Ovary (tissue), 9 donors: ENCODE results near the gene PES1. TPM values are rescaled to one million over a fixed set of nuclear protein-coding genes. Genes with fewer than 3 reads are reported as not detected.

ENCODE experiments used
- DNase-seq, 5 donors: peaks; one replicate each; pipeline ENCODE4 v3.0.0-alpha.2; 2019 to 2020
- H3K27ac ChIP-seq, 2 donors: fragments of 200-600 bp; one replicate each; pipeline versions ENCODE4 v1.5.1 to v1.8.0; 2019 to 2022
- H3K27me3 ChIP-seq: fragments of 200-600 bp; one replicate; pipeline ENCODE4 v1.8.0; 2022
- H3K36me3 ChIP-seq: fragments of 200-600 bp; sonication (generic); one replicate; pipeline ENCODE4 v1.5.1; 2019
- H3K4me1 ChIP-seq: one replicate; pipeline ENCODE4 v1.8.1; 2013; ENCODE audit warnings: mild to moderate bottlenecking, moderate library complexity; ENCODE audit not compliant: insufficient read depth
- H3K4me3 ChIP-seq: fragments of 200-600 bp; sonication (generic); one replicate; pipeline ENCODE4 v1.5.1; 2017
- H3K9me3 ChIP-seq, 2 donors: fragments of 200-600 bp in 1 of 2; sonication (generic) in 1 of 2; one replicate each; pipeline versions ENCODE4 v1.5.1 to v1.8.1; 2013 to 2019; ENCODE audit warnings: mild to moderate bottlenecking in 1 of 2, moderate library complexity in 1 of 2
- EP300 ChIP-seq: sonication (generic); formaldehyde crosslinking; IDR thresholded peaks from one replicate; pipeline ENCODE4 v1.6.1; 2017; ENCODE audit warnings: antibody characterized with exemption
- POLR2A ChIP-seq: fragments of 450-650 bp; IDR thresholded peaks from one replicate; pipeline ENCODE4 v1.6.1; 2017; ENCODE audit warnings: antibody characterized with exemption, mild to moderate bottlenecking, moderate library complexity
- WGBS, 3 donors: extraction: QIAGEN DNeasy Blood & Tissue Kit in 1 of 3; methylation state at CpG; one replicate each; pipeline versions ENCODE4 v1.1.5 to v1.1.7; 2013 to 2017; 5-methylcytosine and 5-hydroxymethylcytosine counted together
- intact Hi-C, 4 donors: fragments of 100-400 bp; cut with DNase I; formaldehyde crosslinking; loops; one replicate each; pipeline versions ENCODE4 v1.11.0 to v1.15.1; 2022 to 2023
- polyA plus RNA-seq, 2 donors: library from polyadenylated mRNA; stranded (reverse); fragments of 200-250 nt in 1 of 2; fragments of 350-450 nt in 1 of 2; fragmentation: Illumina TruSeq in 1 of 2; extraction: RNeasy Lipid Tissue Mini Kit (QIAGEN cat#74804) in 1 of 2; gene quantifications; one replicate each; pipeline ENCODE4 v1.2.3, GENCODE V29; 2013 to 2014
- total RNA-seq, 7 donors: library from RNA; depleted of rRNA in 2 of 7; stranded (reverse); fragments of >200 nt in 2 of 7; fragmentation: NEBNext Ultra II Directional in 3 of 7; extraction: Animal tissue kit (Norgen Biotek cat#: 25700) in 3 of 7; gene quantifications; one replicate each; pipeline versions ENCODE4 v1.1.0 to v1.2.4, GENCODE V29; 2016 to 2023
- TF ChIP-seq, protein P1 (sequence below), 3 donors: fragments of 450-650 bp in 2 of 3; fragments of 200-600 bp in 1 of 3; IDR thresholded peaks; one replicate each; pipeline versions ENCODE4 v1.5.1 to v1.8.0; 2016 to 2022; ENCODE audit warnings: antibody characterized with exemption in 3 of 3, mild to moderate bottlenecking in 1 of 3
- donor health status: DM: no; HTN: no; CAD: no; lungs with moderate emphysema.
- donor health status: DM: no; HTN: no; CAD: no.
- donor health status: Bipolar disorder and iron deficiency.
- donor health status: DM: yes; HTN: yes; CAD: no.
- donor health status: DM: no; HTN: no; CAD: no.
- donor health status: DM: yes; HTN: yes; CAD: no.

The PES1 gene
- total and polyA plus RNA-seq, 9 donors = 29.0 to 82.3 (median 62.5) TPM

DNA sequence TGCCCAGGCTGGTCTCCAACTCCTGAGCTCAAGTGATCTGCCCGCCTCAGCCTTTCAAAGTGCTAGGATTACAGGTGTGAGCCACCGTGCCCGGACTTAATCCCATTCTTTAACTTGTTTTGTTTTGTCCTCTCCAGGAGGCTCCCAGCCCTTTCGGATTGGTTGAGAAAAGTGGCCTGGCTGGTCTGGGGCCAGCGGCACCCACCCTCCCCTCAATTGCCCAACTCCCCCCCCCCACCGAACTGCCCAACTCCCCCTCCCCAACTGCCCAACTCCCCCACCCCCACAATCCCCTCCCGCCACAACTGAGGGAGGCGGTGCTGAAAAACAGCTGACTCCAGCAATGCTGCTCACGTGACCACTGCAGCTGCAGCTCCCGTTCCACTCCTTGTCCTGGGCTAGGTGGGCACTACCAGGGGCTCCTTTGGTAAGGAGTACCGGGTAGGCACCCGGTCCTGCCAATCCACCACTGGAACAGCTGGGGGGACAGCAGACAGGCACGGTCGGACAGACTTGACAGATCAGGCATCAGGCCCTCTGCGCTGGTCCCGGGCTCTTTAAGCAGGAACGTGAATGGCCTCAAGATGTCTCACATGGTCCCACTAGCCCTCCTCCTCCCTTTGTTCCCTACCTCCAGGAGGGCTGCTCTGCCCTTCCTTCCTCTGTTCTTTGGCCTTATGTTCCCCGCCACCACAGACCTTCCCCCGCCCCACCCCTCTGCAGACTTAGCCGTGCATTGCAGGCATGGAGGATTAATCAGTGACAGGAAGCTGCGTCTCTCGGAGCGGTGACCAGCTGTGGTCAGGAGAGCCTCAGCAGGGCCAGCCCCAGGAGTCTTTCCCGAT, 15.0 kb upstream of the PES1 start, which contains the start of gene TCN2:
TSS of gene TCN2 (plus strand) at position 720 of the 845 bp plus-strand sequence. CDS start 158 bp downstream, outside the sequence.
- 1 to 3% (median 2%) methylated on average over 22 to 24 of the region's 24 CpGs for WGBS, 3 donors
- no peaks in the 10 kb centered on the region for H3K27me3 ChIP-seq
- H3K27ac ChIP-seq = no peak within 1 kb of the TSS
- intact Hi-C loops = no loop called here
- peak within 1 kb of the TSS; percentile 49 for H3K4me3 ChIP-seq
- no peaks in the 10 kb centered on the region for H3K36me3 ChIP-seq
- TF ChIP-seq POLR2A = no peak
- TF ChIP-seq, protein P1, sequence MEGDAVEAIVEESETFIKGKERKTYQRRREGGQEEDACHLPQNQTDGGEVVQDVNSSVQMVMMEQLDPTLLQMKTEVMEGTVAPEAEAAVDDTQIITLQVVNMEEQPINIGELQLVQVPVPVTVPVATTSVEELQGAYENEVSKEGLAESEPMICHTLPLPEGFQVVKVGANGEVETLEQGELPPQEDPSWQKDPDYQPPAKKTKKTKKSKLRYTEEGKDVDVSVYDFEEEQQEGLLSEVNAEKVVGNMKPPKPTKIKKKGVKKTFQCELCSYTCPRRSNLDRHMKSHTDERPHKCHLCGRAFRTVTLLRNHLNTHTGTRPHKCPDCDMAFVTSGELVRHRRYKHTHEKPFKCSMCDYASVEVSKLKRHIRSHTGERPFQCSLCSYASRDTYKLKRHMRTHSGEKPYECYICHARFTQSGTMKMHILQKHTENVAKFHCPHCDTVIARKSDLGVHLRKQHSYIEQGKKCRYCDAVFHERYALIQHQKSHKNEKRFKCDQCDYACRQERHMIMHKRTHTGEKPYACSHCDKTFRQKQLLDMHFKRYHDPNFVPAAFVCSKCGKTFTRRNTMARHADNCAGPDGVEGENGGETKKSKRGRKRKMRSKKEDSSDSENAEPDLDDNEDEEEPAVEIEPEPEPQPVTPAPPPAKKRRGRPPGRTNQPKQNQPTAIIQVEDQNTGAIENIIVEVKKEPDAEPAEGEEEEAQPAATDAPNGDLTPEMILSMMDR (IDR thresholded peaks at IDR 0.05) = no peak
- no peak for TF ChIP-seq EP300
- peak; percentile 68 to 77 (median 73) for DNase-seq
- no peaks in the 10 kb centered on the region for H3K9me3 ChIP-seq
- H3K4me1 ChIP-seq = peaks cover 8% of the 10 kb centered on the region

DNA sequence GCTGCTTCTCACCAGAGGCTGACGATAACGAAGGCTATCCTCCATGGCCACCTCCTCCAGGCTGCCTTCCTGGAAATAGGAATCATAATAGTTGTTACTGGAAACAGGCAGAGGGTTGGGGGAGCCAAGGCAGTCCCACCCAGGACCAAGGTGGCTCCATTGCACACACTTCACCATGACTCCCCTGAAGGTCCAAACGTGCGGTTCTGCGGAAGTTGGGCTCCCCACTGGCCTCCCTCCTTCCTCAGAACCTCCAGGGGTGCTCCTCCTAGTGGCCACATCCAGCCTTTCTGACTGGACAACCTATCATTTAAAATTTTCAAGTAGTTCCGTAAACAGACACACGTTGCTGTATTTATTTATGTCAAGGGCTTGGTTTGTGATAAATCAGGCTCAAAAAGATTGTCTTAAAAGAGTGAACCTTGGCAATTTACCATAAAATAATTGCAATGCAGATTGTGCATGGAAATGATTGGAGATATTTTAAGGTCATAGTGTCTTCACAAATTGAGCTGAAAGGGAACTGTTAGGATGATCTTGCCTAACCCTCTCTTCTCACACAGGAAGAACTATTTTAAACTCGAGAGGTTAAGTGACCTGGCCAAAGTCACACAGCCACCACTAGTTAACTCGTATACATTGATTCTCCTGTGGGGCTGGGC, 13.9 kb upstream of the PES1 start:
- no peak overlapping the region for H3K27ac ChIP-seq
- WGBS, 3 donors = 26 to 28% (median 27%) methylated on average over 9 of the region's 9 CpGs
- H3K4me1 ChIP-seq = peaks cover 8% of the 10 kb centered on the region
- no peak for TF ChIP-seq EP300
- TF ChIP-seq, protein P1 (IDR thresholded peaks at IDR 0.05) = peak in 2 of 3 donors; percentile 29 to 32
- H3K4me3 ChIP-seq = peak overlapping the region; percentile 49
- peak in 3 of 5 donors; percentile 27 to 52 (median 47) for DNase-seq
- H3K9me3 ChIP-seq = no peaks in the 10 kb centered on the region
- H3K27me3 ChIP-seq = no peaks in the 10 kb centered on the region
- H3K36me3 ChIP-seq = no peaks in the 10 kb centered on the region
- intact Hi-C loops = no loop called here

DNA sequence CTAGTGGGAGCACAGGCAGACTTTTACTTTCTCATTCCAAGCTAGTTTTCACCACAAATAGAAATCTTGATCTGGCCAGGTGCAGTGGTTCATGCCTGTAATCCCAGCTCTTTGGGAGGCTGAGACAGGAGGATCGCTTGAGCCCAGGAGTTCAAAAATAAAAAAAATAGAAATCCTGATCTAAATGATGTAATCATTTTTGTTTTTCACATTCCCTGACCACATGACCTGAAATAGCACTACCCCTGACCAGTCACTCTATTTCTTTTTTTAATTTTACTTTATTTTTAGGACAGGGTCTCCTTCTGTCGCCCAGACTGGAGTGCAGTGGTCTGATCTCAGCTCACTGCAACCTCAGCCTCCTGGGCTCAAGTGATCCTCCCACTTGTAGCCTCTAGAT, 13.0 kb upstream of the PES1 start:
- Histone ChIP-seq H3K36me3 (no peaks in the 10 kb centered on the region), H3K4me3 (no peak overlapping the region), H3K27ac (no peak overlapping the region), H3K9me3 (no peaks in the 10 kb centered on the region), H3K4me1 (peaks cover 7% of the 10 kb centered on the region), H3K27me3 (no peaks in the 10 kb centered on the region)
- intact Hi-C loops = no loop called here
- 15 to 50% (median 21%) methylated on average over 2 of the region's 2 CpGs for WGBS, 3 donors
- TF ChIP-seq, protein P1 (IDR thresholded peaks at IDR 0.05) = no peak
- no peak for TF ChIP-seq EP300
- no peak for TF ChIP-seq POLR2A
- no peak for DNase-seq

DNA sequence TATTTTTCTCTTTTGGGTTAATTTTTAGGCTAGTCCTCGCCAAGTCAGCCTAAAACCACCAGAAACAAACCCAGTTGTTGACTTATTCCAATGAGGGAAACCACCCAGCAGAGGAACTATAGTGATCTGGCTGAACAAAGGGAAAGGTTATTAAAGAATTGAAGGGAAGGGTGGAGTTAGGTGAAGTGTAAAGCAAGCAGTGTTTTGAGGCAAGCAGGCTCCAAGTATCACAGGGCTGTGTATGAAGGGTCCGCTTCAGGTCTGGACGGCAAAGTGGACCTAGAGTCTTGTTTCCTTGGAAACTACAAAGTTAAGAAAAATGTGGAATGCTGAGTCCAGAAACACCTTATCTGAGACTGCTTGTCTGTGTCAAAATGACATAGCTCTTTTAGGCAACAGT, 12.1 kb upstream of the PES1 start:
- intact Hi-C loops = no loop called here
- DNase-seq = no peak
- Histone ChIP-seq H3K36me3 (no peaks in the 10 kb centered on the region), H3K27ac (no peak overlapping the region), H3K27me3 (no peaks in the 10 kb centered on the region), H3K4me3 (no peak overlapping the region), H3K9me3 (no peaks in the 10 kb centered on the region), H3K4me1 (peaks cover 4% of the 10 kb centered on the region)
- TF ChIP-seq, protein P1 (IDR thresholded peaks at IDR 0.05) = no peak
- TF ChIP-seq POLR2A (no peak), EP300 (no peak)
- WGBS, 3 donors = 18 to 38% (median 28%) methylated on average over 3 of the region's 3 CpGs
